Coronary artery (tissue), 2 donors: ENCODE results near the gene COL27A1.

Experiments used
- DNase-seq: peaks from one replicate; pipeline ENCODE4 v3.0.0-alpha.2; 2017; ENCODE audit warnings: low spot score
- H3K27ac ChIP-seq, 2 donors: fragments of 200-600 bp; sonication (generic); one replicate each; pipeline ENCODE4 v1.5.1; 2016 to 2019
- H3K4me3 ChIP-seq: fragments of 200-600 bp; sonication (generic); 2 replicates; pipeline ENCODE4 v1.5.1; 2016; ENCODE audit warnings: mild to moderate bottlenecking, moderate library complexity
- CTCF ChIP-seq: fragments of 200-600 bp; sonication (generic); IDR thresholded peaks from one replicate; pipeline ENCODE4 v1.5.1; 2019; ENCODE audit warnings: antibody characterized with exemption

Gene COL27A1

GRCh38 chr9:114289571-114290481 is 134.5 kb downstream of the COL27A1 start:
- H3K27ac ChIP-seq: no peak overlapping the region
- no peak for TF ChIP-seq CTCF
- DNase-seq: peak; percentile 60
- no peak overlapping the region for H3K4me3 ChIP-seq

- TF ChIP-seq CTCF: no peak
- no peak overlapping the region for H3K4me3 ChIP-seq
- no peak overlapping the region for H3K27ac ChIP-seq
- peak; percentile 52 for DNase-seq
Observed at GRCh38 chr9:114290561-114290986, 135.2 kb downstream of the COL27A1 start.

GRCh38 chr9:114291064-114291474 is 135.7 kb downstream of the COL27A1 start:
- Histone ChIP-seq H3K4me3 (no peak overlapping the region), H3K27ac (no peak overlapping the region)
- peak; percentile 81 for DNase-seq
- peak; percentile 90 for TF ChIP-seq CTCF

GRCh38 chr9:114291886-114292590 is 136.7 kb downstream of the COL27A1 start:
- no peak for TF ChIP-seq CTCF
- no peak overlapping the region for H3K27ac ChIP-seq
- H3K4me3 ChIP-seq: no peak overlapping the region
- DNase-seq: peak; percentile 54

GRCh38 chr9:114294664-114295063 is 139.3 kb downstream of the COL27A1 start:
- TF ChIP-seq CTCF: no peak
- Histone ChIP-seq H3K27ac (no peak overlapping the region), H3K4me3 (no peak overlapping the region)
- DNase-seq: no peak

- H3K4me3 ChIP-seq: no peak overlapping the region
- no peak for DNase-seq
- TF ChIP-seq CTCF: no peak
- H3K27ac ChIP-seq: no peak overlapping the region
Observed at GRCh38 chr9:114296338-114296737, 141.0 kb downstream of the COL27A1 start.
